ENCODE measurements around the gene CAMTA1. TPM values are rescaled to one million over a fixed set of nuclear protein-coding genes. Genes with fewer than 3 reads are reported as not detected.

The CAMTA1 gene
- total RNA-seq, 1 donor from 2014 or later, result 38.1 TPM

DNA sequence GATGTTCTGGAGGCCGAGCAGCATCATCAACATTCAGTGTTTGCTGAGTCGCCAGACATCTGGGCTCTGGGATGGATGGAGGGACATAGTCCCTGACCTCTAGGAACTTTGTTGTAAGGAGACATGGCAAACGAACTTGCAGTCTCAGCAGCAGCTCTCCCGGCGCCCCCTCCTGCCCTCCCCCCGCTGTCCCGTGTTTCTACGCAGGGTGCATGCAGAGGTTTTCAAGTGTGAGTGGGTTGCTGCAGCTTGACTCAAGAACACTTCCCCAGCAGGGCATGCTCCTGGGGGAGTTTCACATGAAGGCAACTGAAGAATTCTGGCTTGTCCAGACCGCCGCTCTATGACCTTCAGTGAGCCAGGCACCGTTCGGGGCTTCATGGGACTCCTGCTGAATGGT lies 121.9 kb downstream of the CAMTA1 start:
- H3K4me3 ChIP-seq (ENCODE audit: low read length in 3 of 3), result no peak overlapping the region
- H3K27ac ChIP-seq (ENCODE audit: low read depth, low read length), result no peak overlapping the region
- no peaks in the 10 kb centered on the region for H3K36me3 ChIP-seq (ENCODE audit: control insufficient read depth in 3 of 3, insufficient read depth in 3 of 3, low read length in 3 of 3)
- H3K4me1 ChIP-seq (ENCODE audit: control insufficient read depth in 3 of 3, insufficient read depth in 3 of 3, low read length in 3 of 3), result peaks cover 2 to 12% (median 6%) of the 10 kb centered on the region in 3 donors
- no peaks in the 10 kb centered on the region for H3K9me3 ChIP-seq (ENCODE audit: control insufficient read depth in 3 of 3, low read length in 3 of 3)
- H3K9ac ChIP-seq (ENCODE audit: low read depth in 1 of 3, low read length in 3 of 3), result no peak overlapping the region
- H3K27me3 ChIP-seq (ENCODE audit: control insufficient read depth in 3 of 3, insufficient read depth in 3 of 3, low read length in 3 of 3), result peaks cover 12 to 31% (median 20%) of the 10 kb centered on the region in 3 donors

DNA sequence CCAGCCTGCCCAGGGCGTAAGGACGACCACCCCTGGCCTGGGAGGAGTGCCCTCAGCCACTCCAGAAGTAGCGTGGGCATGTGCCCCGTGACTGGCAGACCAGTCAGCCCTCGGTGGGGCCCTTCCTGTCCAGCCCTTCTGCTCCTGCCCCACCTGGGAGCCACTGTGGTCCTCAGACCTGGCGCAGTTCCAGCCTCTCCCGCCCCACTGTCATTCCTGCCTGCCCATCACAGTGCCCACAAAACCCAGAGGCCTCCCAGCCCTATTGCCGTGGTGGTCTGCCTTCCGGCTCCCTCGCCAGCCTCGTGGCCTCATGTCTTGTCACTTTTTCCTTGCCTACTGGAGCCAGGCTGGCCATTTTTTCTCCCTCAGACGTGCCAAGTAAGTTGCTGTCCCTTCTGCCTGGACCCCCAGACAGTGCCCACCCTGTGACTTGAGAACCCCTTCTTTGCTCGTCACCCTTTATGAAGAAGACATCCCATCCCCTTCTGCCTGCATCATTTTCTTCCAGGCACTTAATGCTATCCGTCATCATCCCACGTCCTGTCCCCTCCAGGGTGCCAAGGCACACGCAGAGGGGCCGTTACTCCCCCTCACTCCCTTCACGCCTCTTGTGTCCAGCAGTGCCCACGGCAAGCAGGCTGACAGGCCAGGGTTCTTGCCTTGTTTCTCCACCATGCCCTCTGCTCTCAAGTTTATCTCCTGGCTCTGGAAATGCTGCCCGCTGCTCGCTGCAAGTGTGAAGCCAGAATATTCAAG lies 122.6 kb downstream of the CAMTA1 start:
- Histone ChIP-seq H3K9me3 (ENCODE audit: control insufficient read depth in 3 of 3, low read length in 3 of 3) (no peaks in the 10 kb centered on the region), H3K27ac (ENCODE audit: low read depth, low read length) (no peak overlapping the region), H3K4me1 (ENCODE audit: control insufficient read depth in 3 of 3, insufficient read depth in 3 of 3, low read length in 3 of 3) (peaks cover 6 to 18% (median 11%) of the 10 kb centered on the region in 3 donors), H3K9ac (ENCODE audit: low read depth in 1 of 3, low read length in 3 of 3) (no peak overlapping the region), H3K27me3 (ENCODE audit: control insufficient read depth in 3 of 3, insufficient read depth in 3 of 3, low read length in 3 of 3) (peaks cover 12 to 37% (median 20%) of the 10 kb centered on the region in 3 donors), H3K4me3 (ENCODE audit: low read length in 3 of 3) (no peak overlapping the region), H3K36me3 (ENCODE audit: control insufficient read depth in 3 of 3, insufficient read depth in 3 of 3, low read length in 3 of 3) (no peaks in the 10 kb centered on the region)

DNA sequence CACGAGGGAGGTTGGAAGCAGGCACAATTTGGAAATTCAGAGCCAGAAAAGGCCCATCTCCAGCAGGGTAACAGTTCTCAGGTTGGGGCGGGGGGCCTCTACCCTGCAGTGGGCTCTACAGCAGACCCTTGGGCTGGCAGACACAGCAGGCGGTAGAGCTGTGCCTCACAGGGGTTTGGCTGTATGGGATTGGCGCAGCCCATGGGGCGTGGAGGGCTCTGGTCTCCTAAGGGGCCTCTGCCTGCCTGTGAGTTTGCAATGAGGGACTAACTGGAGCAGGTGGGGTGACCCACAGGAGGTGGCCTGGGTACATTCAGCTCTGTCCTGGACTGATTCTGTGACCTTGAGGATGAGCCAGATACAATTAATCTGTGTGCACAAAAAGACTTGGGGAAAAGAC lies 124.1 kb downstream of the CAMTA1 start:
- Histone ChIP-seq H3K27me3 (ENCODE audit: control insufficient read depth in 3 of 3, insufficient read depth in 3 of 3, low read length in 3 of 3) (peaks cover 12 to 47% (median 22%) of the 10 kb centered on the region in 3 donors), H3K9me3 (ENCODE audit: control insufficient read depth in 3 of 3, low read length in 3 of 3) (no peaks in the 10 kb centered on the region), H3K36me3 (ENCODE audit: control insufficient read depth in 3 of 3, insufficient read depth in 3 of 3, low read length in 3 of 3) (no peaks in the 10 kb centered on the region), H3K4me3 (ENCODE audit: low read length in 3 of 3) (no peak overlapping the region), H3K27ac (ENCODE audit: low read depth, low read length) (no peak overlapping the region), H3K4me1 (ENCODE audit: control insufficient read depth in 3 of 3, insufficient read depth in 3 of 3, low read length in 3 of 3) (peaks cover 6 to 27% (median 15%) of the 10 kb centered on the region in 3 donors), H3K9ac (ENCODE audit: low read depth in 1 of 3, low read length in 3 of 3) (no peak overlapping the region)

- Histone ChIP-seq H3K27me3 (ENCODE audit: control insufficient read depth in 3 of 3, insufficient read depth in 3 of 3, low read length in 3 of 3) (peaks cover 12 to 49% (median 22%) of the 10 kb centered on the region in 3 donors), H3K9me3 (ENCODE audit: control insufficient read depth in 3 of 3, low read length in 3 of 3) (no peaks in the 10 kb centered on the region), H3K36me3 (ENCODE audit: control insufficient read depth in 3 of 3, insufficient read depth in 3 of 3, low read length in 3 of 3) (no peaks in the 10 kb centered on the region), H3K4me1 (ENCODE audit: control insufficient read depth in 3 of 3, insufficient read depth in 3 of 3, low read length in 3 of 3) (peaks cover 6 to 27% (median 15%) of the 10 kb centered on the region in 3 donors), H3K27ac (ENCODE audit: low read depth, low read length) (no peak overlapping the region), H3K9ac (ENCODE audit: low read depth in 1 of 3, low read length in 3 of 3) (no peak overlapping the region), H3K4me3 (ENCODE audit: low read length in 3 of 3) (no peak overlapping the region)
Observed at GRCh38 chr1:6909857-6910256, 124.6 kb downstream of the CAMTA1 start.

- Histone ChIP-seq H3K4me1 (ENCODE audit: control insufficient read depth in 3 of 3, insufficient read depth in 3 of 3, low read length in 3 of 3) (peaks cover 6 to 23% (median 15%) of the 10 kb centered on the region in 3 donors), H3K36me3 (ENCODE audit: control insufficient read depth in 3 of 3, insufficient read depth in 3 of 3, low read length in 3 of 3) (no peaks in the 10 kb centered on the region), H3K9ac (ENCODE audit: low read depth in 1 of 3, low read length in 3 of 3) (no peak overlapping the region), H3K27me3 (ENCODE audit: control insufficient read depth in 3 of 3, insufficient read depth in 3 of 3, low read length in 3 of 3) (peaks cover 12 to 55% (median 22%) of the 10 kb centered on the region in 3 donors), H3K4me3 (ENCODE audit: low read length in 3 of 3) (no peak overlapping the region), H3K27ac (ENCODE audit: low read depth, low read length) (no peak overlapping the region), H3K9me3 (ENCODE audit: control insufficient read depth in 3 of 3, low read length in 3 of 3) (no peaks in the 10 kb centered on the region)
Observed at GRCh38 chr1:6911021-6911941, 126.0 kb downstream of the CAMTA1 start.

- Histone ChIP-seq H3K27ac (ENCODE audit: low read depth, low read length) (peak overlapping the region; percentile 34), H3K9ac (ENCODE audit: low read depth in 1 of 3, low read length in 3 of 3) (no peak overlapping the region), H3K36me3 (ENCODE audit: control insufficient read depth in 3 of 3, insufficient read depth in 3 of 3, low read length in 3 of 3) (no peaks in the 10 kb centered on the region), H3K4me1 (ENCODE audit: control insufficient read depth in 3 of 3, insufficient read depth in 3 of 3, low read length in 3 of 3) (peaks cover 6 to 23% (median 15%) of the 10 kb centered on the region in 3 donors), H3K4me3 (ENCODE audit: low read length in 3 of 3) (no peak overlapping the region), H3K9me3 (ENCODE audit: control insufficient read depth in 3 of 3, low read length in 3 of 3) (no peaks in the 10 kb centered on the region), H3K27me3 (ENCODE audit: control insufficient read depth in 3 of 3, insufficient read depth in 3 of 3, low read length in 3 of 3) (peaks cover 12 to 61% (median 22%) of the 10 kb centered on the region in 3 donors)
Observed at GRCh38 chr1:6911974-6912373, 126.7 kb downstream of the CAMTA1 start.

- H3K27me3 ChIP-seq (ENCODE audit: control insufficient read depth in 3 of 3, insufficient read depth in 3 of 3, low read length in 3 of 3), result peaks cover 12 to 66% (median 22%) of the 10 kb centered on the region in 3 donors
- H3K4me3 ChIP-seq (ENCODE audit: low read length in 3 of 3), result no peak overlapping the region
- peaks cover 6 to 23% (median 11%) of the 10 kb centered on the region in 3 donors for H3K4me1 ChIP-seq (ENCODE audit: control insufficient read depth in 3 of 3, insufficient read depth in 3 of 3, low read length in 3 of 3)
- no peaks in the 10 kb centered on the region for H3K9me3 ChIP-seq (ENCODE audit: control insufficient read depth in 3 of 3, low read length in 3 of 3)
- peak overlapping the region; percentile 34 for H3K27ac ChIP-seq (ENCODE audit: low read depth, low read length)
- H3K36me3 ChIP-seq (ENCODE audit: control insufficient read depth in 3 of 3, insufficient read depth in 3 of 3, low read length in 3 of 3), result no peaks in the 10 kb centered on the region
- no peak overlapping the region for H3K9ac ChIP-seq (ENCODE audit: low read depth in 1 of 3, low read length in 3 of 3)
Observed at GRCh38 chr1:6912518-6912917, 127.3 kb downstream of the CAMTA1 start.

DNA sequence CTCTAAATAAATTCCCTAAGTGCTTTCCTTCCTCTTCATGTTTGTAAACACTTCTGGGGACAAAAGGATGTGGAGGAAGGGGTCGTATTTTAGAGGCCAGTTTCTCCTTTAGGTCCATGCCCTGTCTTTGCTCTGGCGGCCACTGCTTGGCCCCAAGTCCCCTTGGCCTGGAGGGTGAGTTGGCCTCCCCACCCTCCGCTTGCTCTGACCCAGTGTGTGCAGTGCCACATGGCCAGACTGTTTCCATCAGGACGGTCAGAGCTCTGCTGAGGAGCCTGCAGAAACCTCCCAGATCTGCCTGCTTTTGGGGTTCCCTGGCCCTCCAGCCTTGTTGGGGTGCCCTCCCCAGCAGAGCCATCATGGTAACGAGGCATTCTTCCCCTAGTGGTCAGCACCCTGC lies 127.8 kb downstream of the CAMTA1 start:
- Histone ChIP-seq H3K4me1 (ENCODE audit: control insufficient read depth in 3 of 3, insufficient read depth in 3 of 3, low read length in 3 of 3) (peaks cover 6 to 23% (median 11%) of the 10 kb centered on the region in 3 donors), H3K27ac (ENCODE audit: low read depth, low read length) (no peak overlapping the region), H3K9me3 (ENCODE audit: control insufficient read depth in 3 of 3, low read length in 3 of 3) (no peaks in the 10 kb centered on the region), H3K27me3 (ENCODE audit: control insufficient read depth in 3 of 3, insufficient read depth in 3 of 3, low read length in 3 of 3) (peaks cover 8 to 60% (median 16%) of the 10 kb centered on the region in 3 donors), H3K4me3 (ENCODE audit: low read length in 3 of 3) (no peak overlapping the region), H3K36me3 (ENCODE audit: control insufficient read depth in 3 of 3, insufficient read depth in 3 of 3, low read length in 3 of 3) (no peaks in the 10 kb centered on the region), H3K9ac (ENCODE audit: low read depth in 1 of 3, low read length in 3 of 3) (no peak overlapping the region)

GRCh38 chr1:6914706-6915105 lies 129.5 kb downstream of the CAMTA1 start:
- H3K36me3 ChIP-seq (ENCODE audit: control insufficient read depth in 3 of 3, insufficient read depth in 3 of 3, low read length in 3 of 3), result no peaks in the 10 kb centered on the region
- H3K9ac ChIP-seq (ENCODE audit: low read depth in 1 of 3, low read length in 3 of 3), result no peak overlapping the region
- H3K27me3 ChIP-seq (ENCODE audit: control insufficient read depth in 3 of 3, insufficient read depth in 3 of 3, low read length in 3 of 3), result peaks cover 3 to 49% (median 8%) of the 10 kb centered on the region in 3 donors
- H3K27ac ChIP-seq (ENCODE audit: low read depth, low read length), result no peak overlapping the region
- no peak overlapping the region for H3K4me3 ChIP-seq (ENCODE audit: low read length in 3 of 3)
- H3K4me1 ChIP-seq (ENCODE audit: control insufficient read depth in 3 of 3, insufficient read depth in 3 of 3, low read length in 3 of 3), result peaks cover 6 to 23% (median 11%) of the 10 kb centered on the region in 3 donors
- H3K9me3 ChIP-seq (ENCODE audit: control insufficient read depth in 3 of 3, low read length in 3 of 3), result no peaks in the 10 kb centered on the region
